Liver (tissue), 9 donors: Measurements from ENCODE around the gene GTF2IRD1. TPM values are rescaled to one million over a fixed set of nuclear protein-coding genes. Genes with fewer than 3 reads are reported as not detected.

Experiments
- DNase-seq: peaks from one replicate; pipeline ENCODE4 v3.0.0-alpha.2; 2017; ENCODE audit warnings: low spot score
- H3K27ac ChIP-seq, 2 donors: one replicate each; pipeline ENCODE4 v1.7.0; 2013; ENCODE audit warnings: inconsistent platforms in 2 of 2, low read length in 2 of 2, control low read depth in 1 of 2, low read depth in 1 of 2, mild to moderate bottlenecking in 1 of 2
- H3K27me3 ChIP-seq, 4 donors: one replicate each; pipeline versions ENCODE4 v1.6.1 to v1.7.0; 2013; ENCODE audit warnings: low read length in 3 of 4, inconsistent platforms in 1 of 4, mild to moderate bottlenecking in 1 of 4, moderate library complexity in 1 of 4; ENCODE audit not compliant: control insufficient read depth in 4 of 4, insufficient read depth in 4 of 4
- H3K36me3 ChIP-seq, 4 donors: one replicate each; pipeline versions ENCODE4 v1.6.1 to v1.7.0; 2013; ENCODE audit warnings: low read length in 3 of 4, mild to moderate bottlenecking in 3 of 4, low read depth in 1 of 4, moderate library complexity in 1 of 4; ENCODE audit not compliant: control insufficient read depth in 4 of 4, insufficient read depth in 3 of 4
- H3K4me1 ChIP-seq, 4 donors: one replicate each; pipeline versions ENCODE4 v1.6.1 to v1.7.0; 2013; ENCODE audit warnings: low read length in 3 of 4, mild to moderate bottlenecking in 3 of 4, moderate library complexity in 1 of 4; ENCODE audit not compliant: control insufficient read depth in 4 of 4, insufficient read depth in 4 of 4
- H3K4me3 ChIP-seq, 3 donors: one replicate each; pipeline versions ENCODE4 v1.6.1 to v1.7.0; 2013; ENCODE audit warnings: low read length in 3 of 3, control low read depth in 1 of 3, low read depth in 1 of 3, mild to moderate bottlenecking in 1 of 3
- H3K9ac ChIP-seq, 2 donors: one replicate each; pipeline ENCODE4 v1.7.0; 2013; ENCODE audit warnings: low read length in 2 of 2, mild to moderate bottlenecking in 2 of 2, moderate library complexity in 2 of 2, control low read depth in 1 of 2, low read depth in 1 of 2
- H3K9me3 ChIP-seq, 4 donors: one replicate each; pipeline versions ENCODE4 v1.6.1 to v1.7.0; 2013; ENCODE audit warnings: low read length in 3 of 4; ENCODE audit not compliant: control insufficient read depth in 4 of 4
- CTCF ChIP-seq: fragments of 150-350 bp; IDR thresholded peaks from 2 replicates; pipeline ENCODE4 v1.5.1; 2017; ENCODE audit warnings: improper control_type of control experiment, low read depth, low read length; ENCODE audit not compliant: missing input control
- EGR1 ChIP-seq, 2 donors: IDR thresholded peaks; 2 replicates each; pipeline ENCODE4 v1.6.1; 2016 to 2018; ENCODE audit warnings: antibody characterized with exemption in 2 of 2, low read depth in 2 of 2
- FOXA1 ChIP-seq: IDR thresholded peaks from 2 replicates; pipeline ENCODE4 v1.6.1; 2016; ENCODE audit warnings: antibody characterized with exemption
- GABPA ChIP-seq, 2 donors: IDR thresholded peaks in 1 of 2; conservative IDR thresholded peaks in 1 of 2; 2 replicates each; pipeline ENCODE4 v1.6.1; 2016; ENCODE audit warnings: antibody characterized with exemption in 2 of 2, mild to moderate bottlenecking in 1 of 2, moderate library complexity in 1 of 2
- HNF4A ChIP-seq, 2 donors: conservative IDR thresholded peaks; 2 replicates each; pipeline ENCODE4 v1.6.1; 2016; ENCODE audit warnings: antibody characterized with exemption in 2 of 2, mild to moderate bottlenecking in 2 of 2
- JUND ChIP-seq, 2 donors: IDR thresholded peaks; 2 replicates each; pipeline ENCODE4 v1.6.1; 2016; ENCODE audit warnings: antibody characterized with exemption in 2 of 2
- NR2F2 ChIP-seq: IDR thresholded peaks from 2 replicates; pipeline ENCODE4 v1.6.1; 2016; ENCODE audit warnings: antibody characterized with exemption
- RAD21 ChIP-seq, 2 donors: IDR thresholded peaks; 2 replicates each; pipeline ENCODE4 v1.6.1; 2016; ENCODE audit warnings: antibody characterized with exemption in 2 of 2, mild to moderate bottlenecking in 2 of 2
- RXRA ChIP-seq, 2 donors: IDR thresholded peaks; 2 replicates each; pipeline ENCODE4 v1.6.1; 2017 to 2018; ENCODE audit warnings: antibody characterized with exemption in 2 of 2, mild to moderate bottlenecking in 1 of 2
- SP1 ChIP-seq: IDR thresholded peaks from 2 replicates; pipeline ENCODE4 v1.6.1; 2018; ENCODE audit warnings: antibody characterized with exemption, mild to moderate bottlenecking
- TAF1 ChIP-seq: conservative IDR thresholded peaks from 2 replicates; pipeline ENCODE4 v1.6.1; 2016; ENCODE audit warnings: antibody characterized with exemption, mild to moderate bottlenecking
- YY1 ChIP-seq: IDR thresholded peaks from 2 replicates; pipeline ENCODE4 v1.6.1; 2016; ENCODE audit warnings: antibody characterized with exemption, mild to moderate bottlenecking
- ZBTB33 ChIP-seq: IDR thresholded peaks from 2 replicates; pipeline ENCODE4 v1.6.1; 2016; ENCODE audit warnings: antibody characterized with exemption
- WGBS: extraction: QIAGEN DNeasy Blood & Tissue Kit; methylation state at CpG from one replicate; pipeline ENCODE4 v1.1.7; 2013; 5-methylcytosine and 5-hydroxymethylcytosine counted together
- polyA plus RNA-seq, 2 donors: library from polyadenylated mRNA; stranded (reverse) in 1 of 2; unstranded in 1 of 2; fragments of 200-250 nt in 1 of 2; fragments of >200 nt in 1 of 2; fragmentation: Nextera tagmentation in 1 of 2; extraction: Ambion mirVana in 1 of 2; gene quantifications; one replicate each; pipeline versions ENCODE4 v1.2.1 to v1.2.3, GENCODE V29; 2013 to 2015
- total RNA-seq, 2 donors: library from RNA; depleted of rRNA; stranded (reverse); fragments of >200 nt; gene quantifications; one replicate each; pipeline ENCODE4 v1.2.3, GENCODE V29; 2014
- TF ChIP-seq, protein P1 (sequence below): IDR thresholded peaks from 2 replicates; pipeline ENCODE4 v1.6.1; 2016; ENCODE audit warnings: antibody characterized with exemption, mild to moderate bottlenecking
- donor health status: healthy.
- donor health status: healthy.
- donor health status: healthy.
- donor health status: healthy.
- donor health status: healthy.

GTF2IRD1 gene
- total and polyA plus RNA-seq, 4 donors = 2.0 to 7.4 (median 3.3) TPM

- Histone ChIP-seq H3K36me3 (peaks cover 0 to 3% (median 0%) of the 10 kb centered on the region in 4 donors), H3K27me3 (no peaks in the 10 kb centered on the region), H3K4me3 (no peak overlapping the region), H3K4me1 (no peaks in the 10 kb centered on the region), H3K9me3 (no peaks in the 10 kb centered on the region), H3K9ac (no peak overlapping the region), H3K27ac (no peak overlapping the region)
- DNase-seq = no peak
- WGBS = 88% methylated on average over 1 of the region's 1 CpG
- TF ChIP-seq ZBTB33 (no peak), JUND (IDR thresholded peaks at IDR 0.05) (no peak), TAF1 (no peak), NR2F2 (no peak), SP1 (no peak), CTCF (no peak), RXRA (IDR thresholded peaks at IDR 0.05) (no peak), YY1 (no peak), FOXA1 (no peak), HNF4A (conservative IDR thresholded peaks at IDR 0.05) (no peak), EGR1 (IDR thresholded peaks at IDR 0.05; ENCODE audit: low read depth in 2 of 2) (no peak), GABPA (IDR thresholded peaks at IDR 0.05 in 1 of 2, conservative IDR thresholded peaks at IDR 0.05 in 1 of 2) (no peak), RAD21 (IDR thresholded peaks at IDR 0.05) (no peak)
- TF ChIP-seq, protein P1, sequence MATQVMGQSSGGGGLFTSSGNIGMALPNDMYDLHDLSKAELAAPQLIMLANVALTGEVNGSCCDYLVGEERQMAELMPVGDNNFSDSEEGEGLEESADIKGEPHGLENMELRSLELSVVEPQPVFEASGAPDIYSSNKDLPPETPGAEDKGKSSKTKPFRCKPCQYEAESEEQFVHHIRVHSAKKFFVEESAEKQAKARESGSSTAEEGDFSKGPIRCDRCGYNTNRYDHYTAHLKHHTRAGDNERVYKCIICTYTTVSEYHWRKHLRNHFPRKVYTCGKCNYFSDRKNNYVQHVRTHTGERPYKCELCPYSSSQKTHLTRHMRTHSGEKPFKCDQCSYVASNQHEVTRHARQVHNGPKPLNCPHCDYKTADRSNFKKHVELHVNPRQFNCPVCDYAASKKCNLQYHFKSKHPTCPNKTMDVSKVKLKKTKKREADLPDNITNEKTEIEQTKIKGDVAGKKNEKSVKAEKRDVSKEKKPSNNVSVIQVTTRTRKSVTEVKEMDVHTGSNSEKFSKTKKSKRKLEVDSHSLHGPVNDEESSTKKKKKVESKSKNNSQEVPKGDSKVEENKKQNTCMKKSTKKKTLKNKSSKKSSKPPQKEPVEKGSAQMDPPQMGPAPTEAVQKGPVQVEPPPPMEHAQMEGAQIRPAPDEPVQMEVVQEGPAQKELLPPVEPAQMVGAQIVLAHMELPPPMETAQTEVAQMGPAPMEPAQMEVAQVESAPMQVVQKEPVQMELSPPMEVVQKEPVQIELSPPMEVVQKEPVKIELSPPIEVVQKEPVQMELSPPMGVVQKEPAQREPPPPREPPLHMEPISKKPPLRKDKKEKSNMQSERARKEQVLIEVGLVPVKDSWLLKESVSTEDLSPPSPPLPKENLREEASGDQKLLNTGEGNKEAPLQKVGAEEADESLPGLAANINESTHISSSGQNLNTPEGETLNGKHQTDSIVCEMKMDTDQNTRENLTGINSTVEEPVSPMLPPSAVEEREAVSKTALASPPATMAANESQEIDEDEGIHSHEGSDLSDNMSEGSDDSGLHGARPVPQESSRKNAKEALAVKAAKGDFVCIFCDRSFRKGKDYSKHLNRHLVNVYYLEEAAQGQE = no peak
Observed at GRCh38 chr7:74598558-74598957, 144.9 kb downstream of the GTF2IRD1 start.

GRCh38 chr7:74599244-74599643, 145.5 kb downstream of the GTF2IRD1 start:
- 86% methylated on average over 4 of the region's 4 CpGs for WGBS
- H3K27me3 ChIP-seq = no peaks in the 10 kb centered on the region
- H3K36me3 ChIP-seq = peaks cover 0 to 3% (median 0%) of the 10 kb centered on the region in 4 donors
- H3K27ac ChIP-seq = no peak overlapping the region
- no peaks in the 10 kb centered on the region for H3K4me1 ChIP-seq
- TF ChIP-seq RAD21 (IDR thresholded peaks at IDR 0.05) = no peak
- H3K4me3 ChIP-seq = no peak overlapping the region
- H3K9ac ChIP-seq = no peak overlapping the region
- DNase-seq = no peak
- H3K9me3 ChIP-seq = no peaks in the 10 kb centered on the region
